Adrenal gland (tissue), 12 donors: Measurements from ENCODE around the gene ENDOU. TPM values are rescaled to one million over a fixed set of nuclear protein-coding genes. Genes with fewer than 3 reads are reported as not detected.
A peak's percentile ranks its signal among the peaks of the same experiment; 100 is the strongest.

Source experiments
- DNase-seq, 7 donors: peaks; one replicate each; pipeline ENCODE4 v3.0.0-alpha.2; 2019 to 2020
- H3K27ac ChIP-seq, 5 donors: fragments of 200-600 bp; sonication (generic) in 4 of 5; 1 replicate in 3 of 5; 2 replicates in 2 of 5; pipeline versions ENCODE4 v1.5.1 to v1.8.0; 2016 to 2020; ENCODE audit warnings: mild to moderate bottlenecking in 1 of 5
- H3K27me3 ChIP-seq: fragments of 200-600 bp; 2 replicates; pipeline ENCODE4 v1.8.0; 2021
- H3K36me3 ChIP-seq, 2 donors: fragments of 200-600 bp; replicated peaks in 1 of 2; 1 replicate in 1 of 2; 2 replicates in 1 of 2; pipeline versions ENCODE4 v1.5.1 to v1.8.0; 2018 to 2022
- H3K4me1 ChIP-seq, 2 donors: fragments of 200-600 bp; replicated peaks in 1 of 2; 1 replicate in 1 of 2; 2 replicates in 1 of 2; pipeline versions ENCODE4 v1.5.1 to v1.8.0; 2018 to 2021
- H3K4me3 ChIP-seq, 4 donors: fragments of 200-600 bp; sonication (generic) in 3 of 4; one replicate each; pipeline ENCODE4 v1.5.1; 2016 to 2018
- H3K9me3 ChIP-seq, 3 donors: fragments of 200-600 bp; sonication (generic) in 1 of 3; replicated peaks in 1 of 3; 1 replicate in 2 of 3; 2 replicates in 1 of 3; pipeline versions ENCODE4 v1.5.1 to v1.8.0; 2016 to 2021
- CTCF ChIP-seq, 6 experiments: fragments of 450-650 bp in 4 of 6; fragments of 200-600 bp in 2 of 6; sonication (generic) in 1 of 6; IDR thresholded peaks; 1 replicate in 5 of 6; 2 replicates in 1 of 6; pipeline versions ENCODE4 v1.5.1 to v1.8.0; 2016 to 2021; ENCODE audit warnings: antibody characterized with exemption in 6 of 6, mild to moderate bottlenecking in 2 of 6, moderate library complexity in 1 of 6
- POLR2A ChIP-seq, 2 donors: fragments of 450-650 bp; IDR thresholded peaks; one replicate each; pipeline ENCODE4 v1.6.1; 2017; ENCODE audit warnings: antibody characterized with exemption in 2 of 2, mild to moderate bottlenecking in 2 of 2, moderate library complexity in 1 of 2
- WGBS, 4 donors: extraction: QIAGEN DNeasy Blood & Tissue Kit in 2 of 4; methylation state at CpG; one replicate each; pipeline versions ENCODE4 v1.1.5 to v1.1.7; 2013 to 2017; 5-methylcytosine and 5-hydroxymethylcytosine counted together
- intact Hi-C, 2 donors: fragments of 100-400 bp; cut with DNase I; formaldehyde crosslinking; loops; one replicate each; pipeline versions ENCODE4 v1.14.1 to v1.15.0; 2022 to 2023
- polyA plus RNA-seq, 3 donors: library from polyadenylated mRNA; stranded (reverse); fragments of 200-250 nt in 2 of 3; fragments of 350-450 nt in 1 of 3; fragmentation: Illumina TruSeq in 1 of 3; extraction: RNeasy Lipid Tissue Mini Kit (QIAGEN cat#74804) in 1 of 3; gene quantifications; one replicate each; pipeline ENCODE4 v1.2.3, GENCODE V29; 2013 to 2014
- total RNA-seq, 9 donors: library from RNA; depleted of rRNA in 4 of 9; stranded (reverse); fragments of >200 nt in 4 of 9; fragments of 120-200 nt in 1 of 9; fragmentation: NEBNext Ultra II Directional in 1 of 9; extraction: Animal tissue kit (Norgen Biotek cat#: 25700) in 1 of 9; gene quantifications; one replicate each; pipeline versions ENCODE4 v1.1.0 to v1.2.4, GENCODE V29; 2013 to 2023
- donor health status: healthy with polysubstance abuse.
- donor health status: Bipolar disorder and iron deficiency.
- donor health status: DM: yes; HTN: yes; CAD: no.
- donor health status: DM: no; HTN: no; CAD: no.
- donor health status: DM: no; HTN: no; CAD: no.
- donor health status: DM: yes; HTN: yes; CAD: no.

ENDOU gene
- total and polyA plus RNA-seq, 12 donors: 0.11 to 2.6 (median 0.19) TPM; not detected in 3

- peaks cover 10 to 23% of the 10 kb centered on the region in 2 donors for H3K4me1 ChIP-seq
- DNase-seq: no peak
- 0 to 13% (median 4%) methylated on average over 1 to 10 of the region's 10 CpGs for WGBS, 4 donors
- peak overlapping the region in 2 of 5 donors; percentile 31 to 83 for H3K27ac ChIP-seq
- intact Hi-C loops: no loop called here
- no peaks in the 10 kb centered on the region for H3K36me3 ChIP-seq
- H3K4me3 ChIP-seq: peak overlapping the region in 3 of 4 donors; percentile 44 to 73 (median 55)
- no peaks in the 10 kb centered on the region for H3K27me3 ChIP-seq
- H3K9me3 ChIP-seq: no peaks in the 10 kb centered on the region
- TF ChIP-seq CTCF (IDR thresholded peaks at IDR 0.05) (no peak), POLR2A (IDR thresholded peaks at IDR 0.05) (no peak)
Measured at GRCh38 chr12:47758584-47758833, 33.2 kb upstream of the ENDOU start.

GRCh38 chr12:47757840-47758583 lies 32.7 kb upstream of the ENDOU start:
- Histone ChIP-seq H3K27me3 (no peaks in the 10 kb centered on the region), H3K27ac (peak overlapping the region in 2 of 5 donors; percentile 31 to 83), H3K9me3 (no peaks in the 10 kb centered on the region), H3K4me1 (peaks cover 10 to 18% of the 10 kb centered on the region in 2 donors), H3K36me3 (no peaks in the 10 kb centered on the region), H3K4me3 (peak overlapping the region in 2 of 4 donors; percentile 55 to 73)
- no peak for DNase-seq
- TF ChIP-seq POLR2A (IDR thresholded peaks at IDR 0.05): no peak
- no peak for TF ChIP-seq CTCF (IDR thresholded peaks at IDR 0.05)
- 22 to 54% (median 38%) methylated on average over 5 to 20 of the region's 20 CpGs for WGBS, 4 donors
- intact Hi-C loops: no loop called here

- TF ChIP-seq CTCF (IDR thresholded peaks at IDR 0.05) (no peak), POLR2A (IDR thresholded peaks at IDR 0.05) (no peak)
- H3K4me1 ChIP-seq: peaks cover 10 to 15% of the 10 kb centered on the region in 2 donors
- WGBS, 4 donors: 71 to 80% (median 74%) methylated on average over 6 to 7 of the region's 7 CpGs
- H3K36me3 ChIP-seq: no peaks in the 10 kb centered on the region
- peak overlapping the region in 1 of 5 donors; percentile 83 for H3K27ac ChIP-seq
- no peaks in the 10 kb centered on the region for H3K27me3 ChIP-seq
- H3K9me3 ChIP-seq: no peaks in the 10 kb centered on the region
- H3K4me3 ChIP-seq: peak overlapping the region in 1 of 4 donors; percentile 73
- DNase-seq: no peak
- intact Hi-C loops: no loop called here
Measured at GRCh38 chr12:47757364-47757839, 32.1 kb upstream of the ENDOU start.

GRCh38 chr12:47755655-47756562 lies 30.6 kb upstream of the ENDOU start:
- Histone ChIP-seq H3K36me3 (no peaks in the 10 kb centered on the region), H3K4me3 (peak overlapping the region in 1 of 4 donors; percentile 9), H3K9me3 (no peaks in the 10 kb centered on the region), H3K27ac (peak overlapping the region in 1 of 5 donors; percentile 45), H3K4me1 (peaks cover 10 to 15% of the 10 kb centered on the region in 2 donors), H3K27me3 (no peaks in the 10 kb centered on the region)
- intact Hi-C loops: no loop called here
- TF ChIP-seq CTCF (IDR thresholded peaks at IDR 0.05) (no peak), POLR2A (IDR thresholded peaks at IDR 0.05) (no peak)
- WGBS, 4 donors: 77 to 86% (median 83%) methylated on average over 12 of the region's 12 CpGs
- DNase-seq: no peak
